UCSD-AML1 (cell line): ENCODE results near the gene HJURP.

Source experiments
- DNase-seq: peaks from one replicate; lab custom pipeline; 2025; ENCODE audit not compliant: unreplicated experiment; lab: John Stamatoyannopoulos, UW

The HJURP gene

DNA sequence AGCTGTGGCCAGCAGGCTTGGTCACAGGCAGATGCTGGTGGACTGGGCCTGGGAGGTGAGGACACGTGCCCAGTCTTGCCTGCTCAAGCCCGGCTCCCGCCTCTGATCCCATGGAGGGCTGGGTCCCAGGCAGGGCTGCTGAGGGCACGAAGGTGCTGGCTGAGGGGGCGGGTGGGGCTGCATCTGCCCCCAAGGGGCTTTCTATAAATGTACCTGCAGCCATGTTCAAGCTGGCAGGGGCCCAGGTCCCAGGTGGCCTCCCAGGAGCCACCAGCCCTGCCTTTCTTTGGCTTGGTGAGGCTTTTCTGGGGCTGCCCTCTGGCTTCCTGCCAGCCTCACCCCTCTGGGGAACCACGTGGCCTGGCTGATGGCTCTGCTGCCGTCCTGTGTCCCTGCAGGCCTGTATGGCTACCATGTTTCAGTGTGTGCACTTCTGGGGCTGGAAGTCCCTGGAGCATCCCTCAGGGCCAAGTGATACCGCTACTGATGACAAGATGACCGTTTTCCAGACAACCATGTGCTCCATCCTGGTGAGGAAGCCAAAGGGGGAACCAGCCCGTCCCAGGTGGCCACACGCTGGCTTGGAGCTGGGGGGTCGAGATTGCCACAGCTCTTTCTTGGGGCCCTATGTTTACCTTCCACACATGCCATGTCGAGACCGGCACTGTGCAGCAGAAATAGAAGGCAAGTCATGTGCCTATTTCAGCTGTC is 23.2 kb downstream of the HJURP start:
- no peak for DNase-seq

GRCh38 chr2:233830111-233830802 is 24.1 kb downstream of the HJURP start:
- DNase-seq: no peak

GRCh38 chr2:233829193-233830110 is 24.9 kb downstream of the HJURP start:
- DNase-seq: no peak

- DNase-seq: no peak
These were observed 25.7 kb downstream of the HJURP start for GRCh38 chr2:233828546-233829192.

DNA sequence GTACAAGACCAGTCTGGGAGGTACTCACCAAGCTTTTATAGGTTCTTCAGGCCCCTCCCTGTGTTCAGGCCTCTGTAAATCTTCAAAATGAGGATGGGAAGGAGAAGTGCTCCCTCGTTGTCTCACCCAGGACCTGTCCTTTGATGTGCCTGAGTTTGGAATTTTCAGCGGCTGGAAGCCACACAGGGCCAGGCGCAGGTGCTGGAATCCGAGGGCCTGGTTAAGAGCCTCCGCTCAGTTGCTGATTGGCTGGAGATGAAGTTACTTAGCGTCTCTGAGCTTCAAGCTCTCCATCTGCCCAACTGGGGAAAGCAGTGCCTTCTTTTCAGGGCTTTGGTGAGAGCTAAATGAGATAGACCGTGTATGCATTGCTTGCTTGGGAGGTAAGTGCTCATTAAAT is 30.0 kb downstream of the HJURP start:
- DNase-seq: no peak

- no peak for DNase-seq
These were observed 30.6 kb downstream of the HJURP start for GRCh38 chr2:233823731-233824121.

GRCh38 chr2:233822781-233823730 is 31.3 kb downstream of the HJURP start:
- DNase-seq: no peak

DNA sequence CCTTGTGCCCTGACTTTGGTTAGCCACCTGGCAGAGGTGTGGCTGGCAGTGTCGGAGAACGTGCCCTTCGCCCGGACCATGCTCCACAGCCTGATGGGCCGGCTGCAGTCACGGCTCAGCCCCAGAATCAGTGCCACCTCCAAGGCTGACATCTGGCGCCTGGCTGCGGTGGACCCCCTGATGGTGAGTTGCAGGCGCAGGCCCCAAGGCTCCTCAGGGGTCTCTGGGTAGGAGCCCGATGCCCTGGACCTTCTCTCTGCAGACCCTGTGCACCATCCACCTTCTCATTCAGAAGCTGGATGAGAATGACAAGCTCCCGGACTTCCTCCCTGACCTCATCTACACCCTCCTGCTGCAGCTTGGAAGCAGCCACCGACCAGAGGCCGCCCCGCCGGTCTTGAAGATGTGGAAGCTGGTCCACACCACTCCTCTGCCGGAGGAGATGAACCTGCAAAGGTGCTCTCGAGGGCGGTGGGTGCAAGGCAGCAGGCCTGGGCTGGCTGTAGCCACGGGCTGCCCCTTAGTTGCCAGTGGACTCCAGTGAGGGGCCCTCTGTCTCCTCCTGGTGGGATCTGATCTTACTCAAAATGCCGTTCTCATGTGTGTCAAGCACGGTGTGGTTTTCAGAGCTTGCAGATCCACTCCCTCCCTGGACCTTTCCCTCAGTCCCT is 32.1 kb downstream of the HJURP start:
- no peak for DNase-seq

DNA sequence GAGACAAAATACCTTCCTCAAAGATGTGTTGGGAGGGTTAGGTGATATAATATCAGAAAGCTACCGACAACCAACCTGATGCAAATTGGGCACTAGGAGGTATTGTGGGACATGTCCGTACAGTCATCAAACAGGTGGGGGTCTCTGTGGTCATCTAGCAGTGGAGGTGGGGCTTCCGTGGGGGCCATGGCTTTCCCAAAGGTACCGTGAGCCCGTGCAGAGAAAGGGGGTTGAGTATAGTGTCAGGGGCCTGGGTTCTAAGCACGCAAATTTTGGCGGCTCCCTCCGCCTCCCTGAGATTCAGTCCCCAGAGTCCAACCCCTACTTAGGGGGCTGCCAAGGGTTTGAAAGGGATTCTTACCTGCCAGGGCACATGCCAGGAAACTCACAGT is 32.6 kb downstream of the HJURP start:
- DNase-seq: no peak

- no peak for DNase-seq
These were observed 33.1 kb downstream of the HJURP start for GRCh38 chr2:233821196-233821595.

DNA sequence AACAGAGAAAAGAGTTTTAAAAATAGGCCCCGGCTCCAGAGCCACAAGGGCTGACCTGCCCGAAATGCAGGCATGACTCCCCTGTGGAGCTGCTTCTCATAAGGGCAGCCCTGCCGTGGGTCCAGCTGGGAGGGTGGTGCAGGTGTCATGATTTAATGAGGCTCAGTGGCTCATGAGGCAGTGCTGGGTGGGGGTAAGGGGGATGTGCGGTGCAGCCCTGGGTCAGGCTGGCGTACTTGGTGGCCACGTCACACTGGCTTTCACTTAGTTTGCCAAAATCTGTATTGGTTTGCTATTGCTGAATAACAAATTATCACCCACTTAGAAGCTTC is 33.6 kb downstream of the HJURP start:
- no peak for DNase-seq

- no peak for DNase-seq
These were observed 34.2 kb downstream of the HJURP start for GRCh38 chr2:233819884-233820773.

DNA sequence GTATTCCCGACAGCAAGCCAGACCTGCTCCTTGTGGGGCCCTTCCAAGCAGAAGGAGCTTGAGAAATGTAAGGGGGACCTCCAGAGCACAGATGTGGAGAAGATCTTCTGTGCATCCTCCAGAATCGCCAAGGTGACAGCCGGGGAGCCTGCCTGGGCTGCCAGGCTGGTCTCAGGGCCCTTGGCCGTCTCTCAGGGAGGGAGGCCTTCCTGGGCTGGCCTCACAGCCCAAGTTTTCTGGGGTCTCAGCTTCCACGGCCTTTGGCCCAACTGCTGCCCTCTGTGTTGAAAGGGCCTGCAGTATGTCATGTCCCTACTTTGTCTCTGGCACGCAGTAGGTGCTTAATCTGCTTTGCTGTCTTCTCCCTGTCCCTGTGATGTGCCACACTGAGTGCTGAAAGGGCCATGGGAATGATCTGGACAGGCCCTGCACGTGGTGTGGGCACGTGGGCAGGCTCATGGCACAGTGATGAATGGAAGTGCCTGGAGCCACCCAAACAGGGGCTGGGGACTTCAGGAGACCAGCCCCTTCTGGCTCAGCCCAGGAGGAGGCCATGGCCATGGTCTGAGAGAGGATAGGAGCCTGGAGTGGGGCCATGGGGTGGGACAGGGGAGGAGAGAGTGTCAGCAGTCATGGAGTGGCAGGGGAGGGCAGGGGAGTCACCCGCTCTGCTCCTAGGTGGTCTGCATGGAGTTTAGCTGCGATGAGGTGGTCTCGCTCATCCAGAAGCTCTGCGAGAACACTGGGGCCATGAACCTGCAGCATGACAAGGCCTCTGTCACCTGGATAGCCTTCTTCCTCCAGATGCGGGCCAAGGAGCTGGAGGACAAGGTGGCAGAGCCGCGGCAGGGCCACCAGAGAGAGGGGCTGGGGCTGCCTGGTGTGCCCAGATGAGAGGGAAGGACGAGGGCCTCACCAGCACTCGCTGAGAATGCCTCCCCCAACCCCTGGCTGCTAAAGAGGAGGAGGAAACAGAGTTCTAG is 35.4 kb downstream of the HJURP start:
- no peak for DNase-seq

- DNase-seq: no peak
These were observed 36.2 kb downstream of the HJURP start for GRCh38 chr2:233817995-233818638.

DNA sequence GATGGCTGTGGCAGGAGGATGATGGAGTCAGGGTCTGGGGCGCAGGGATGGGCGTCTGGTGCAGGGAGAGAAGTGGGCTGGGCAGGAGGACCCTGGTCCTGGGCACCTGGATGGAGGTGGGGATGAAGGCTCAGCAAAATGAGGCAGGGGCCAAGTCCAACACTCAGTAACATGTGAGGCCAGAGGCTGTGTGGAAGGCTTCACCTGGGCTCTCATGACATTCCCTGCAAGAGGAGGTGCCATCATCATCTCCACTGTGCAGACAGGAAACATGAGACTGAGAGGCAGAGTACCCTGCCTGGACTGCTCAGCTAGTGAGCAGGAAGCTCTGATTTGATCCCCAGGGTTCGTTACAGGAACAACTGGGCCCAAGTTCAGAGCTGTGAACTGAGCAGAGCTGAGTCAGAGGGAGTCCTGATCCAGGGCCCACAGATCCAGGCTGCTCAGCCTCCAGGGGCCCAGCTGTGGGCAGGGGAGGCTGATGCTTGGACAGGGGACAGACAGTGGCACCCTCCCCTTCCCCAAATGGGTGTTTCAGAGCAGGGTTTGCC is 36.9 kb downstream of the HJURP start:
- DNase-seq: no peak

GRCh38 chr2:233816771-233817170 is 37.6 kb downstream of the HJURP start:
- DNase-seq: no peak

DNA sequence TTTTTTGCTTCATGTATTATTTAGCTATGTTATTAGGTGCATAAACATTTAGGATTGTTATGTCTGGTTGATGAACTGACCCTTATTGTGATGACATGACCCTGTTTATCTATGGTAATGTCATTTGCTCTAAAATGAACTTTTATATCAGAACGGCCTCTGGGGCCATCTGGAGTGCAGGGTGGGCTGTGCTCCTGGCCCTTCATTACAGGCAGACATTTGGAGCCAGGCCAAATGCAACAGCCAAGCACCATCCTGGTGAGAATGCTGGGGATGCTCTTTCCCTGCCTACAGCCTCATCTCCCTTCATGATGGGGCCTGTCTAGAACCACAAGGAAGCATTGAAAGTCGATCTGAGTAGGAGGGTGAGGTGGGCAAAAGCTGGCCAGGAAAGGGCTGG is 38.0 kb downstream of the HJURP start:
- no peak for DNase-seq
